Fibroblast of lung (primary cell): ENCODE data around the gene CHST9. TPM values are rescaled to one million over a fixed set of nuclear protein-coding genes. Genes with fewer than 3 reads are reported as not detected.
"Not testable (repeated sequence)": the region's sequence is repeated elsewhere in the genome, so short reads cannot be mapped to it uniquely, and the experiment has no call there.

Experiments
- DNase-seq, 2 donors: peaks; one replicate each; pipeline versions ENCODE4 v3.0.0 to v3.0.0-alpha.2; 2010; ENCODE audit warnings: low read depth in 2 of 2
- H2AFZ ChIP-seq: 2 replicates; pipeline ENCODE4 v1.5.1; 2012; ENCODE audit warnings: low read length, control low read depth, inconsistent platforms
- H3K27ac ChIP-seq: 2 replicates; pipeline ENCODE4 v1.5.1; 2011; ENCODE audit warnings: low read length, control low read depth; ENCODE audit not compliant: insufficient read depth
- H3K27me3 ChIP-seq: 2 replicates; pipeline ENCODE4 v1.5.1; 2011; ENCODE audit warnings: mild to moderate bottlenecking, low read length; ENCODE audit not compliant: control insufficient read depth, insufficient read depth
- H3K36me3 ChIP-seq: 2 replicates; pipeline ENCODE4 v1.5.1; 2011; ENCODE audit warnings: low read length; ENCODE audit not compliant: control insufficient read depth, insufficient read depth
- H3K4me1 ChIP-seq: 2 replicates; pipeline ENCODE4 v1.5.1; 2011; ENCODE audit warnings: low read length; ENCODE audit not compliant: control insufficient read depth, insufficient read depth; ENCODE audit errors: extremely low read depth
- H3K4me2 ChIP-seq: 2 replicates; pipeline ENCODE4 v1.5.1; 2011; ENCODE audit warnings: low read length, control low read depth; ENCODE audit not compliant: insufficient read depth; ENCODE audit errors: extremely low read depth
- H3K4me3 ChIP-seq, 4 experiments: fragments of 200-600 bp in 1 of 4; sonication (generic) in 1 of 4; replicated peaks in 1 of 4; 2 replicates each; pipeline ENCODE4 v1.5.1; 2011 to 2016; ENCODE audit warnings: low read length in 4 of 4, low read depth in 3 of 4, mild to moderate bottlenecking in 3 of 4, control low read depth in 2 of 4, inconsistent platforms in 1 of 4, mixed read lengths in 1 of 4; ENCODE audit not compliant: insufficient read depth in 1 of 4; ENCODE audit errors: control extremely low read depth in 1 of 4
- H3K79me2 ChIP-seq: 2 replicates; pipeline ENCODE4 v1.5.1; 2012; ENCODE audit warnings: mild to moderate bottlenecking, low read length, inconsistent platforms; ENCODE audit not compliant: control insufficient read depth, insufficient read depth
- H3K9ac ChIP-seq: 2 replicates; pipeline ENCODE4 v1.5.1; 2011; ENCODE audit warnings: mild to moderate bottlenecking, low read length, control low read depth; ENCODE audit not compliant: insufficient read depth
- H3K9me3 ChIP-seq: 2 replicates; pipeline ENCODE4 v1.5.1; 2012; ENCODE audit warnings: low read depth, low read length; ENCODE audit not compliant: control insufficient read depth, insufficient read depth
- H4K20me1 ChIP-seq: 2 replicates; pipeline ENCODE4 v1.5.1; 2011; ENCODE audit warnings: low read length; ENCODE audit not compliant: control insufficient read depth, insufficient read depth; ENCODE audit errors: extremely low read depth
- EZH2 ChIP-seq: IDR thresholded peaks from 2 replicates; pipeline ENCODE4 v1.5.1; 2012; ENCODE audit warnings: low read length, control low read depth, mild to moderate bottlenecking; ENCODE audit errors: missing control alignments
- polyA plus RNA-seq, 2 donors: library from polyadenylated mRNA; depleted of rRNA in 1 of 2; stranded (reverse) in 1 of 2; unstranded in 1 of 2; fragments of >200 nt; gene quantifications; 2 replicates each; pipeline ENCODE4 v1.2.1, GENCODE V29; 2011 to 2012; ENCODE audit warnings: missing spikeins in 1 of 2
- total RNA-seq: library from RNA; depleted of rRNA; stranded (reverse); fragments of >200 nt; gene quantifications from 2 replicates; pipeline ENCODE4 v1.2.1, GENCODE V29; 2014
- TF ChIP-seq, protein P1 (sequence below), 2 donors: IDR thresholded peaks in 1 of 2; conservative IDR thresholded peaks in 1 of 2; 1 replicate in 1 of 2; 2 replicates in 1 of 2; pipeline ENCODE4 v1.5.1; 2011 to 2012; ENCODE audit warnings: low read length in 2 of 2, control low read depth in 1 of 2, inconsistent platforms in 1 of 2, low read depth in 1 of 2, mild to moderate bottlenecking in 1 of 2

The CHST9 gene
- total and polyA plus RNA-seq, 2 donors (not counting 1 experiment from before 2014, with no cell fraction given): not detected

- TF ChIP-seq, protein P1, sequence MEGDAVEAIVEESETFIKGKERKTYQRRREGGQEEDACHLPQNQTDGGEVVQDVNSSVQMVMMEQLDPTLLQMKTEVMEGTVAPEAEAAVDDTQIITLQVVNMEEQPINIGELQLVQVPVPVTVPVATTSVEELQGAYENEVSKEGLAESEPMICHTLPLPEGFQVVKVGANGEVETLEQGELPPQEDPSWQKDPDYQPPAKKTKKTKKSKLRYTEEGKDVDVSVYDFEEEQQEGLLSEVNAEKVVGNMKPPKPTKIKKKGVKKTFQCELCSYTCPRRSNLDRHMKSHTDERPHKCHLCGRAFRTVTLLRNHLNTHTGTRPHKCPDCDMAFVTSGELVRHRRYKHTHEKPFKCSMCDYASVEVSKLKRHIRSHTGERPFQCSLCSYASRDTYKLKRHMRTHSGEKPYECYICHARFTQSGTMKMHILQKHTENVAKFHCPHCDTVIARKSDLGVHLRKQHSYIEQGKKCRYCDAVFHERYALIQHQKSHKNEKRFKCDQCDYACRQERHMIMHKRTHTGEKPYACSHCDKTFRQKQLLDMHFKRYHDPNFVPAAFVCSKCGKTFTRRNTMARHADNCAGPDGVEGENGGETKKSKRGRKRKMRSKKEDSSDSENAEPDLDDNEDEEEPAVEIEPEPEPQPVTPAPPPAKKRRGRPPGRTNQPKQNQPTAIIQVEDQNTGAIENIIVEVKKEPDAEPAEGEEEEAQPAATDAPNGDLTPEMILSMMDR (conservative IDR thresholded peaks at IDR 0.05 in 1 of 2, IDR thresholded peaks at IDR 0.05 in 1 of 2; ENCODE audit: low read depth in 1 of 2, low read length in 2 of 2): no peak
- TF ChIP-seq EZH2: no peak
- no peaks in the 10 kb centered on the region for H3K36me3 ChIP-seq
- H2AFZ ChIP-seq: no peak overlapping the region
- H3K9me3 ChIP-seq: no peaks in the 10 kb centered on the region
- H3K79me2 ChIP-seq: no peaks in the 10 kb centered on the region
- H4K20me1 ChIP-seq: no peaks in the 10 kb centered on the region
- no peak overlapping the region for H3K4me3 ChIP-seq
- no peak overlapping the region for H3K4me2 ChIP-seq
- H3K27me3 ChIP-seq: no peaks in the 10 kb centered on the region
- no peaks in the 10 kb centered on the region for H3K4me1 ChIP-seq
- DNase-seq: no peak
- H3K27ac ChIP-seq: no peak overlapping the region
- H3K9ac ChIP-seq: no peak overlapping the region
These were observed 254.5 kb downstream of the CHST9 start for GRCh38 chr18:26930630-26931029.

GRCh38 chr18:26928670-26929313, 256.3 kb downstream of the CHST9 start:
- H3K27ac ChIP-seq: no peak overlapping the region
- no peaks in the 10 kb centered on the region for H3K36me3 ChIP-seq
- no peaks in the 10 kb centered on the region for H3K27me3 ChIP-seq
- H3K9ac ChIP-seq: no peak overlapping the region
- no peak overlapping the region for H3K4me3 ChIP-seq
- TF ChIP-seq, protein P1 (conservative IDR thresholded peaks at IDR 0.05 in 1 of 2, IDR thresholded peaks at IDR 0.05 in 1 of 2; ENCODE audit: low read depth in 1 of 2, low read length in 2 of 2): no peak
- TF ChIP-seq EZH2: no peak
- H3K4me1 ChIP-seq: no peaks in the 10 kb centered on the region
- H3K4me2 ChIP-seq: no peak overlapping the region
- DNase-seq: no peak
- H4K20me1 ChIP-seq: no peaks in the 10 kb centered on the region
- H2AFZ ChIP-seq: no peak overlapping the region
- no peaks in the 10 kb centered on the region for H3K9me3 ChIP-seq
- H3K79me2 ChIP-seq: no peaks in the 10 kb centered on the region

GRCh38 chr18:26927822-26928221, 257.3 kb downstream of the CHST9 start:
- not testable (repeated sequence) for H3K9me3 ChIP-seq, H4K20me1 ChIP-seq, DNase-seq, H3K4me2 ChIP-seq, H3K9ac ChIP-seq, H3K27me3 ChIP-seq, H3K27ac ChIP-seq, H3K4me1 ChIP-seq, H2AFZ ChIP-seq, H3K4me3 ChIP-seq, H3K79me2 ChIP-seq, H3K36me3 ChIP-seq
